ENCODE results near the gene OR2B2. TPM values are rescaled to one million over a fixed set of nuclear protein-coding genes. Genes with fewer than 3 reads are reported as not detected.

OR2B2 gene
- total and polyA plus RNA-seq, 2 experiments from 2014 or later = not detected

DNA sequence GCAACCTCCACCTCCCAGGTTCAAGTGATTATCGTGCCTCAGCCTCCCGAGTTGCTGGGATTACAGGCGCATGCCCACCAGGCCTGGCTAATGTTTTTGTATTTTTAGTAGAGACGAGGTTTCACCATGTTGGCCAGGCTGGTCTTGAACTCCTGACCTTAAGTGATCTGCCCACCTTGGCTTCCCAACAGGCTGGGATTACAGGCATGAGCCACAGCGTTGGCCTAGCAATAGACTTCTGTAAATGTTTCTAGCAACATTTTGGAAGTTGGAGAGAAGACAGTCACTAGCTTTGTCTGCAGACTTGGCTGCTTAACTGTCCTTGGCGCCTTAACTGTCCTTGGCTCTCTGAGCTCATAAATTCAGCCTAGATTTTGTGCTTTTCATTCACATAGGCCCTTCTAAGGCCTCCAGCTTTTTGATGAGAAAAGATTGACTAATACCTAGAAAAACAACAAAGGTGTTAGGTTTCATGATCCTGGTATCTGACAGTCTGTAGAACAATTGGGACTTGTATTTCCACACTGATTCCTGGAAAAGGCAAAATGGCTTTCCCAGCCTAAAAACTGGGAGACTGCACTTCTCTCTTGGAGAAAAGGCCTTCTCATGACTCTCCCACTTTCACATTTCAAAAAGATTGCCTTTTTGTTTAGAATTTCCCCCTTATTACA is 49.7 kb downstream of the OR2B2 start:
- Histone ChIP-seq H3K36me3 (replicated peaks; ENCODE audit: insufficient read depth, low read depth) (no peaks in the 10 kb centered on the region), H3K27me3 (no peaks in the 10 kb centered on the region), H3K9me2 (replicated peaks; ENCODE audit: insufficient read depth) (no peaks in the 10 kb centered on the region), H3K79me2 (no peaks in the 10 kb centered on the region), H3K27ac (no peak overlapping the region), H3K4me2 (no peak overlapping the region), H3K9me3 (ENCODE audit: low read depth) (no peaks in the 10 kb centered on the region), H3K4me3 (no peak overlapping the region), H4K20me1 (ENCODE audit: insufficient read depth, poor library complexity, severe bottlenecking) (no peaks in the 10 kb centered on the region), H2AFZ (no peak overlapping the region), H3K4me1 (ENCODE audit: insufficient read depth) (peaks cover 3% of the 10 kb centered on the region)
- no peak for TF ChIP-seq EZH2phosphoT487 (IDR thresholded peaks at IDR 0.05; ENCODE audit: low read depth, severe bottlenecking, unreplicated experiment)
- no peak for TF ChIP-seq EZH2 (IDR thresholded peaks at IDR 0.05; ENCODE audit: borderline replicate concordance)
- TF ChIP-seq, protein P1, sequence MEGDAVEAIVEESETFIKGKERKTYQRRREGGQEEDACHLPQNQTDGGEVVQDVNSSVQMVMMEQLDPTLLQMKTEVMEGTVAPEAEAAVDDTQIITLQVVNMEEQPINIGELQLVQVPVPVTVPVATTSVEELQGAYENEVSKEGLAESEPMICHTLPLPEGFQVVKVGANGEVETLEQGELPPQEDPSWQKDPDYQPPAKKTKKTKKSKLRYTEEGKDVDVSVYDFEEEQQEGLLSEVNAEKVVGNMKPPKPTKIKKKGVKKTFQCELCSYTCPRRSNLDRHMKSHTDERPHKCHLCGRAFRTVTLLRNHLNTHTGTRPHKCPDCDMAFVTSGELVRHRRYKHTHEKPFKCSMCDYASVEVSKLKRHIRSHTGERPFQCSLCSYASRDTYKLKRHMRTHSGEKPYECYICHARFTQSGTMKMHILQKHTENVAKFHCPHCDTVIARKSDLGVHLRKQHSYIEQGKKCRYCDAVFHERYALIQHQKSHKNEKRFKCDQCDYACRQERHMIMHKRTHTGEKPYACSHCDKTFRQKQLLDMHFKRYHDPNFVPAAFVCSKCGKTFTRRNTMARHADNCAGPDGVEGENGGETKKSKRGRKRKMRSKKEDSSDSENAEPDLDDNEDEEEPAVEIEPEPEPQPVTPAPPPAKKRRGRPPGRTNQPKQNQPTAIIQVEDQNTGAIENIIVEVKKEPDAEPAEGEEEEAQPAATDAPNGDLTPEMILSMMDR (IDR thresholded peaks at IDR 0.05; ENCODE audit: poor library complexity) = no peak
- no peak for DNase-seq (ENCODE audit: low spot score)
- 91% methylated on average over 6 of the region's 6 CpGs for WGBS (ENCODE audit: low lambda C conversion rate, missing lambda C conversion rate)

GRCh38 chr6:27861861-27862260 is 50.3 kb downstream of the OR2B2 start:
- Histone ChIP-seq H3K27me3 (no peaks in the 10 kb centered on the region), H3K36me3 (replicated peaks; ENCODE audit: insufficient read depth, low read depth) (no peaks in the 10 kb centered on the region), H4K20me1 (ENCODE audit: insufficient read depth, poor library complexity, severe bottlenecking) (no peaks in the 10 kb centered on the region), H3K4me3 (no peak overlapping the region), H3K79me2 (no peaks in the 10 kb centered on the region), H3K27ac (no peak overlapping the region), H3K9me2 (replicated peaks; ENCODE audit: insufficient read depth) (no peaks in the 10 kb centered on the region), H2AFZ (no peak overlapping the region), H3K4me2 (no peak overlapping the region), H3K4me1 (ENCODE audit: insufficient read depth) (peaks cover 3% of the 10 kb centered on the region), H3K9me3 (ENCODE audit: low read depth) (no peaks in the 10 kb centered on the region)
- no peak for DNase-seq (ENCODE audit: low spot score)
- TF ChIP-seq EZH2phosphoT487 (IDR thresholded peaks at IDR 0.05; ENCODE audit: low read depth, severe bottlenecking, unreplicated experiment) (no peak), EZH2 (IDR thresholded peaks at IDR 0.05; ENCODE audit: borderline replicate concordance) (no peak)
- TF ChIP-seq, protein P1 (IDR thresholded peaks at IDR 0.05; ENCODE audit: poor library complexity) = no peak

- H3K27ac ChIP-seq = no peak overlapping the region
- no peak overlapping the region for H2AFZ ChIP-seq
- no peaks in the 10 kb centered on the region for H3K27me3 ChIP-seq
- H3K4me3 ChIP-seq = no peak overlapping the region
- TF ChIP-seq, protein P1 (IDR thresholded peaks at IDR 0.05; ENCODE audit: poor library complexity) = no peak
- no peak for TF ChIP-seq EZH2 (IDR thresholded peaks at IDR 0.05; ENCODE audit: borderline replicate concordance)
- no peak for TF ChIP-seq EZH2phosphoT487 (IDR thresholded peaks at IDR 0.05; ENCODE audit: low read depth, severe bottlenecking, unreplicated experiment)
- H4K20me1 ChIP-seq (ENCODE audit: insufficient read depth, poor library complexity, severe bottlenecking) = no peaks in the 10 kb centered on the region
- no peak for DNase-seq (ENCODE audit: low spot score)
- H3K79me2 ChIP-seq = no peaks in the 10 kb centered on the region
- WGBS (ENCODE audit: low lambda C conversion rate, missing lambda C conversion rate) = 92% methylated on average over 2 of the region's 2 CpGs
- H3K9me2 ChIP-seq (replicated peaks; ENCODE audit: insufficient read depth) = no peaks in the 10 kb centered on the region
- H3K36me3 ChIP-seq (replicated peaks; ENCODE audit: insufficient read depth, low read depth) = no peaks in the 10 kb centered on the region
- no peaks in the 10 kb centered on the region for H3K9me3 ChIP-seq (ENCODE audit: low read depth)
- no peaks in the 10 kb centered on the region for H3K4me1 ChIP-seq (ENCODE audit: insufficient read depth)
- H3K4me2 ChIP-seq = no peak overlapping the region
Measured at GRCh38 chr6:27861276-27861840, 50.8 kb downstream of the OR2B2 start.

Small RNAs within 50 kb of the gene (small RNA-seq; reads per million reads assigned to genes)
- gene RNU7-26P = not detected

Other genes with a start within 250 kb of the OR2B2 start
- not detected in 2 replicates for gene OR2B6, start 44.8 kb upstream of the OR2B2 start, total RNA-seq
- gene OR2B6, start 44.8 kb upstream of the OR2B2 start, polyA plus RNA-seq = 0.17 TPM in 1 of 2 replicates, not detected in the other
- 6.5 and 9.4 TPM in 2 replicates for gene ZNF165, start 168.2 kb upstream of the OR2B2 start, total RNA-seq
- 4.8 and 5.9 TPM in 2 replicates for gene ZNF165, start 168.2 kb upstream of the OR2B2 start, polyA plus RNA-seq
- gene ZSCAN16, start 212.2 kb upstream of the OR2B2 start, total RNA-seq = 4.1 and 4.3 TPM in 2 replicates
- 5.4 and 6.7 TPM in 2 replicates for gene ZSCAN16, start 212.2 kb upstream of the OR2B2 start, polyA plus RNA-seq
- gene ZKSCAN8, start 229.5 kb upstream of the OR2B2 start, total RNA-seq = 18.2 and 21.2 TPM in 2 replicates
- gene ZKSCAN8, start 229.5 kb upstream of the OR2B2 start, polyA plus RNA-seq = 3.2 and 4.1 TPM in 2 replicates

All from hepatocyte (in vitro differentiated cells).